LNCaP clone FGC (cell line): ENCODE data around the gene GJB2.

Experiments used
- DNase-seq: peaks from one replicate; pipeline ENCODE4 v3.0.0-alpha.2; 2011; ENCODE audit warnings: low read depth
- H3K4me3 ChIP-seq: 2 replicates; pipeline ENCODE4 v1.5.1; 2011; ENCODE audit warnings: mild to moderate bottlenecking, low read depth, low read length, control low read depth
- TF ChIP-seq, protein P1 (sequence below): IDR thresholded peaks from 2 replicates; pipeline ENCODE4 v1.5.1; 2012; ENCODE audit warnings: mild to moderate bottlenecking; ENCODE audit not compliant: control insufficient read depth, insufficient read depth; ENCODE audit errors: extremely low read depth

Gene GJB2

DNA sequence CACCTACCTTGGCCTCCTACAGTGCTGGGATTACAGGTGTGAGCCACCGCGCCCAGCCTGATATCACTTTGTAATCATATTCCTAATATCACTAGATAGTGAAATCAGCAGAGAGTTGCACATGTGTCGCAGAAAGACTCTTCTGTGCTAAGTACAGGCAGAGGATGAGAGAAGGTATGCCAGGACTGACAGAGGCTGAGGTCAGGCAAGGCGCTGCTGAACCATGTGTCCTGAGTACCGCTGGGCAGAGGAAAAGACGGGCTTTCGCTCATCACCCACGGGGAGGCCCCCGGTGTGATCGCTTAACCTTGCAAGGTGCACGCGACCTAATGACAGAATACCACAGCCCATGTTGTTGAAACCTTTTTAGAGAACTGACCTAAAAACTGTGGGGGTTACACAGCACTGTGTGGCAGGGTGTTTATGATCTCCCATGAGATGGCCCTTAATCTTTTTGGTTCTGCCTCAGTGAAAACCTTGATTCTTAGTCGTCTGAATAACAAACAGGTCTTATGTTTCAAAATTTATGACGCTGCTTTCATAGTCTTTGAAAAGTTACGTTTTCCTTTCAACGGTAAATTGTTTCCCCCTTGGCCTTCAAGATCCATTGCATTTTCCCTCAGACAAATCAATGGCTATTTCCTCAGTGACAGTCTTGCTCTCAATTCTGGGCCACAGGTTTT is 44.1 kb downstream of the GJB2 start:
- H3K4me3 ChIP-seq, result no peak overlapping the region

DNA sequence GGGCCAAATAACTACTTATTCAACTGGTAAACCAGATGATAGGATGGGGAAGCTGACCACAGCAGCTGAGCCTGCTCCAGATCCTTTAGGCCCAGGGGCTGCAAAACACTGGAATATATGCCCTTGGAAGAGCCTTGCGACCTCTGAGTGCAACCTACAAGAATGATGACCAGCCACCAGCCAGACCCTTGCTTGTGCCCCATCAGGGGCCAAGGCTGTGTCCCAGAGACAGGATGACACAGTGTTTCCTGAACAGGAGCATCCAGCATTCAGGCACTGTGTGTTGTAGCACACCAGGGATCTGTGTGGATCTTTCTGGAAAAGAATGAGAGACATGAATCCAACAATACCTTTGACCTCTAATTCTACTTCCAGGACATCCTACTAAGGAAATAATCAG is 46.4 kb downstream of the GJB2 start:
- TF ChIP-seq, protein P1, sequence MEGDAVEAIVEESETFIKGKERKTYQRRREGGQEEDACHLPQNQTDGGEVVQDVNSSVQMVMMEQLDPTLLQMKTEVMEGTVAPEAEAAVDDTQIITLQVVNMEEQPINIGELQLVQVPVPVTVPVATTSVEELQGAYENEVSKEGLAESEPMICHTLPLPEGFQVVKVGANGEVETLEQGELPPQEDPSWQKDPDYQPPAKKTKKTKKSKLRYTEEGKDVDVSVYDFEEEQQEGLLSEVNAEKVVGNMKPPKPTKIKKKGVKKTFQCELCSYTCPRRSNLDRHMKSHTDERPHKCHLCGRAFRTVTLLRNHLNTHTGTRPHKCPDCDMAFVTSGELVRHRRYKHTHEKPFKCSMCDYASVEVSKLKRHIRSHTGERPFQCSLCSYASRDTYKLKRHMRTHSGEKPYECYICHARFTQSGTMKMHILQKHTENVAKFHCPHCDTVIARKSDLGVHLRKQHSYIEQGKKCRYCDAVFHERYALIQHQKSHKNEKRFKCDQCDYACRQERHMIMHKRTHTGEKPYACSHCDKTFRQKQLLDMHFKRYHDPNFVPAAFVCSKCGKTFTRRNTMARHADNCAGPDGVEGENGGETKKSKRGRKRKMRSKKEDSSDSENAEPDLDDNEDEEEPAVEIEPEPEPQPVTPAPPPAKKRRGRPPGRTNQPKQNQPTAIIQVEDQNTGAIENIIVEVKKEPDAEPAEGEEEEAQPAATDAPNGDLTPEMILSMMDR, result no peak
- no peak overlapping the region for H3K4me3 ChIP-seq
- DNase-seq, result no peak

More for the DNA sequence above, 44.1 kb downstream of the GJB2 start:
- no peak for DNase-seq
- TF ChIP-seq, protein P1, result no peak

DNA sequence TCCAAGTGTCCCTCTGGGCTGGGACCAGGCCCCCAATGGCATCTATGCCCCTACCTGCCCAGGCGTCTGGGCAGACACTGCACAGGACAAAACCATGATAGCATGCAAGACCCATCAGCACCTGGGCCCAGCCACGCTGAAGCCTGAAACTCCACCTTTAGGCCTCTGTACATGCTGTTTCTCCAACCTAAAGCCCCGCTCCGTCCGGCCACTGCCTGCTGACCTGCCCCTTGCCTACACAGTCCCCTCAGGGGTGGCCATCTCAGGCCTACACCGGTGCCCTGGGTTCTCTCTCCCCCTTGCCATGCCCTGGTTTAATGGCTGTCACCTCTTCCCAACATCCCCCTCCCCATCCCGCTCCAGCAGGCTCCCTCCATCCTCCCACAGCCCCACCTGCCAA is 47.2 kb downstream of the GJB2 start:
- no peak overlapping the region for H3K4me3 ChIP-seq
- DNase-seq, result no peak
- TF ChIP-seq, protein P1, result no peak

DNA sequence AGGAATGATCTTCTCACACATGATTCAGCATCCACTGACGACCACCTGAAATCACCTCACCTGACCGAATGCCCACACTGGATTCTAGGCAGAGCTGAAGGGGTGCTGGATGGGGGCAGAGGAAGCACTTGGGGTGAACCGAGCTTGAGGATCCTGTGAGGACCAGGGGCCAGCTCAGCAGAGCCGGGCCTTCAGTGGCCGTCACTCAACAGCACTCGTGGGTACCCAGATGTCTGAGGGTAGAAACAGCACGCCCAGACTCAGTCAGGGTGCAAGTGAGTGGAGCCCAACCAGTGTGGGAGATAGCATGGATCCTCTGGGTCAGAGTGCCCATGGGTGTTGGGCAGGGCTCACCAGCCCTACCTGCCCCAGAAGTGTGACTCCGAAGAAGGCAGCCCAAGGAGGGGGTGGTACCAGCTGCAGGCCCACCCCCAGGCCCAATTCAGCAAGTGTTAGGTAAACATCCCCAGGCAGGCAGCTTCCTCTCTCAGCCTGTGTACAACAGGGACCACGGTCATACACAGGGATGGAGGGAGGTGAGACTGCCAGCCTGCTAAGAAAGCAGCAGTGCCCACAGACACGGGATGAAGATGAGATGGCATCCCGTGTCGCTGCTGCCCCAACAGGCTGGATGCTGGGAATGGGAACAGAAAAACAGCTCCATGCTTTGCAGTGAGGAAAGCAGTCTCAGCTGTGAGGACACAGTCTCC is 48.4 kb downstream of the GJB2 start:
- H3K4me3 ChIP-seq, result no peak overlapping the region
- TF ChIP-seq, protein P1, result no peak
- no peak for DNase-seq

DNA sequence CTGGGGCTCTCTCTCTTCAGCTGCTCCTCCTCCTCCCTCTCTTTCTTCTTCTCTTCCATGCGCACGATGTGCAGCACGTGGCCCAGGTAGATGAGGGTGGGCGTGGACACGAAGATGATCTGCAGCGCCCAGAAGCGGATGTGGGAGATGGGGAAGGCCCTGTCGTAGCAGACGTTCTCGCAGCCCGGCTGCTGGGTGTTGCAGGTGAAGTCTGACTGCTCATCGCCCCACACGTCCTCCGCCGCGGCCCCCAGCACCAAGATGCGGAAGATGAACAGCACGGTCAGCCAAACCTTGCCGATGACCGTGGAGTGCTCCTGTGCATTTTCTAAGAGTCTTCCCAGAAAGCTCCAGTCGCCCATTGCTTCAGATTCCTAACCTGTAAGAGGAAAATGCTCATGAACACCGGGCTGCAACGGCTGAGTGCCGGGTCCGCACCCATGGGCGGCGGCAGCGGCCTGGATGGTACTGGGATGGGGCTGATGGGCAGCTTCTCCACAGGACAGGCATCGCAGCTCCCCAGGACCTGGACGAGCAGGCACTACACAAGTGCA is 49.7 kb downstream of the GJB2 start:
- TF ChIP-seq, protein P1, result no peak
- DNase-seq, result no peak
- no peak overlapping the region for H3K4me3 ChIP-seq

DNA sequence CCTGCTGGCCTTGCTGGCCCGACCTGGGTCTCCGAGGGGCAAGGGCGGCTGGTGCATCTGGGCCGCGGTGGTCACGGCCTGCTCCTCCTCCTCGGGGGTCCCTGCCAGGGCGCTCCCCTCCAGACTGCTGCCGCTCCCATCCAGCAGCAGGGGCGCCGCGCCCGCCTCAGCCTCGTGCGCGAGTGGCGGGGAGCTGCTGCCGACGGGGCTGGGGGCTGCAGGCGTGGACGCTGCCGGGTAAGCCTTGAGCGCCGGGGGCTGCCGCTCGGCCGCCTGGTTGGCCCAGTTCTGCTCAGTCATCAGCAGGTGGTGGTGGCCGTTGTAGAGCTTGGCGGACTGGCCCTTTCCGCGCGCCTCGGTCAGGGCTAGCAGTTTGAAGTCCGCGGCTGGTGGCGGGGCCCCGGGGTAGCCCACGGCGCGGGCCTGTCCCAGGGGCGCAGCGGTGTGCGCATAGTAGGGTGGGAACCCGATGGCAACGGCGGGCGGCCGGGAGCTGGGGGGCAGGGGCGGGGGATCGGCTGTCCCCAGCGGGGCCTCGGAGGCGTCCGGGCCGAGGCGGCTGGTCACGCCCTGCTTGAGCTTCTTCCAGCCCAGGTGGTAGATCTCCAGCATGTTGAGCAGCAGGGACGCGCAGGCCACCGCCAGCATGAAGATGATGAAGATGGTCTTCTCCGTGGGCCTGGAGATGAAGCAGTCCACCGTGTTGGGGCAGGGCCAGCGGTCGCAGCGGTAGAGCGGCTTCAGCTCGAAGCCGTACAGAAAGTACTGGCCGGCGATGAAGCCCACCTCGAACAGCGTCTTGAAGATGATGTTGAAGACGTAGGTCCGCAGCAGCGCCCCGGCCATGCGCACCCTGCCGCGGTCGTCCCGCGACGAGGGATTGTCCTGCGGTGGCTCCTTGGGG is 50.5 kb downstream of the GJB2 start:
- DNase-seq, result no peak
- TF ChIP-seq, protein P1, result no peak
- H3K4me3 ChIP-seq, result no peak overlapping the region
